NOMO-1 treated with dmso at 0.1 percent for 144 hours (cell line): ENCODE measurements around the gene RTP4.

Source experiments
- DNase-seq: peaks from one replicate; lab custom pipeline; 2025; ENCODE audit not compliant: unreplicated experiment; lab: John Stamatoyannopoulos, UW

Gene RTP4

GRCh38 chr3:187368251-187369088, at the start of gene RTP4:
Gene RTP4, plus strand, starts transcription at chr3:187368385. Its CDS starts 57 bp downstream, at chr3:187368442.
- peak; percentile 72 for DNase-seq

- peak; percentile 44 for DNase-seq
Measured at GRCh38 chr3:187318819-187319616, 49.2 kb upstream of the RTP4 start.

GRCh38 chr3:187319699-187320302, 48.4 kb upstream of the RTP4 start:
- peak; percentile 67 for DNase-seq

GRCh38 chr3:187321766-187322165, 46.4 kb upstream of the RTP4 start:
- DNase-seq: no peak

GRCh38 chr3:187322291-187322690, 45.9 kb upstream of the RTP4 start:
- no peak for DNase-seq

GRCh38 chr3:187323091-187323490, 45.1 kb upstream of the RTP4 start:
- no peak for DNase-seq

- DNase-seq: no peak
Measured at GRCh38 chr3:187325632-187326031, 42.6 kb upstream of the RTP4 start.

- peak; percentile 67 for DNase-seq
Measured at GRCh38 chr3:187327845-187328244, 40.3 kb upstream of the RTP4 start.

GRCh38 chr3:187328691-187329090, 39.5 kb upstream of the RTP4 start:
- no peak for DNase-seq

- no peak for DNase-seq
Measured at GRCh38 chr3:187334904-187335303, 33.3 kb upstream of the RTP4 start.

GRCh38 chr3:187336322-187336721, 31.9 kb upstream of the RTP4 start:
- no peak for DNase-seq

GRCh38 chr3:187340578-187340977, 27.6 kb upstream of the RTP4 start:
- no peak for DNase-seq

- no peak for DNase-seq
Measured at GRCh38 chr3:187342255-187342654, 25.9 kb upstream of the RTP4 start.

GRCh38 chr3:187343670-187344069, 24.5 kb upstream of the RTP4 start:
- DNase-seq: no peak

GRCh38 chr3:187352581-187353575, 15.3 kb upstream of the RTP4 start:
- DNase-seq: no peak

- no peak for DNase-seq
Measured at GRCh38 chr3:187358068-187358467, 10.1 kb upstream of the RTP4 start.

- DNase-seq: no peak
Measured at GRCh38 chr3:187359798-187360486, 8.2 kb upstream of the RTP4 start.

- no peak for DNase-seq
Measured at GRCh38 chr3:187360596-187360995, 7.6 kb upstream of the RTP4 start.

GRCh38 chr3:187361835-187362234, 6.3 kb upstream of the RTP4 start:
- no peak for DNase-seq

- no peak for DNase-seq
Measured at GRCh38 chr3:187367561-187368103, 553 bp upstream of the RTP4 start.
